GM19372 (cell line): ENCODE results near the gene MYH2.

Experiments
- ATAC-seq: cut with Tn5 transposase; IDR thresholded peaks from one replicate; pipeline ENCODE4 v1.9.1; 2021; ENCODE audit warnings: mild to moderate bottlenecking, low read depth, moderate library complexity; ENCODE audit not compliant: unreplicated experiment

Gene MYH2

GRCh38 chr17:10518271-10519037 lies 31.0 kb downstream of the MYH2 start, which contains the start of gene MYH1:
Gene MYH1 (minus strand): TSS chr17:10518542. CDS start chr17:10516642, 1,900 bp downstream.
- ATAC-seq, result no peak

DNA sequence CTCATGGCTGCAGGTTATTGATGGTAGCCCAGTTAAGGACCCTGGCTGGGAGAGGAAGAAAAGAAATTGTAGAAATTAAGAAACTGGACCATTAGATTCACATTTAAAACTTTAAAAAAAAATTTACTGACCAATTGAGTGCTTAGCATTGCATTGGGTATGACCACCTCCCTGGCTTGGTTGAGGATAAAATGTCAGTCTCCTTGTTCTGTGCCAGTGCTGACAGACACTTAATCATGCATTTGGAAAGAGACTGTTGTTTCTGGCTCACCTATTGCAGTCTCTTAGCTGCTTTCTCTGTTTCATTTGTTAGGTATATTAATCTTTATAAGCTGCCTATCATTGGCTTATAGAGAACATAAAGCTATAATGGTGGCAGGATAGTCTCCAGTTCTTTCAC lies 32.8 kb downstream of the MYH2 start:
- ATAC-seq, result no peak

DNA sequence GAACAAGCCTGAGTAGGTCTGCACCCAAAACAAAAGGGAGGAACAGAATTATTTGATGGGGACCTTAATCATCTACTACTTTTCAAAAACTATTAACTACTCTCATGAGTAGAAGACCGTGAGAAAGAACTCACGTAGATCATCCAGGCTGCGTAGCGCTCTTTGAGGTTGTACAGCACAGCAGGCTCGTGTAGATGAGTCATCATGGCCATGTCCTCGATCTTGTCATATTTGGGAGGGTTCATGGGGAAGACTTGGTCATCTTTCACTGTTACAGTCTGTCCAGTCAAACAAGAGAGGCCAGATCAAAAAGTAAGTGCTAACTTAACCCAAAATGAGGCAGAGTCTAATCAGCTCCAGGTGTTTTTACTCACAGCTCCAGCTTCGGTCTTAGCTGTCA lies 33.4 kb downstream of the MYH2 start:
- ATAC-seq, result no peak

DNA sequence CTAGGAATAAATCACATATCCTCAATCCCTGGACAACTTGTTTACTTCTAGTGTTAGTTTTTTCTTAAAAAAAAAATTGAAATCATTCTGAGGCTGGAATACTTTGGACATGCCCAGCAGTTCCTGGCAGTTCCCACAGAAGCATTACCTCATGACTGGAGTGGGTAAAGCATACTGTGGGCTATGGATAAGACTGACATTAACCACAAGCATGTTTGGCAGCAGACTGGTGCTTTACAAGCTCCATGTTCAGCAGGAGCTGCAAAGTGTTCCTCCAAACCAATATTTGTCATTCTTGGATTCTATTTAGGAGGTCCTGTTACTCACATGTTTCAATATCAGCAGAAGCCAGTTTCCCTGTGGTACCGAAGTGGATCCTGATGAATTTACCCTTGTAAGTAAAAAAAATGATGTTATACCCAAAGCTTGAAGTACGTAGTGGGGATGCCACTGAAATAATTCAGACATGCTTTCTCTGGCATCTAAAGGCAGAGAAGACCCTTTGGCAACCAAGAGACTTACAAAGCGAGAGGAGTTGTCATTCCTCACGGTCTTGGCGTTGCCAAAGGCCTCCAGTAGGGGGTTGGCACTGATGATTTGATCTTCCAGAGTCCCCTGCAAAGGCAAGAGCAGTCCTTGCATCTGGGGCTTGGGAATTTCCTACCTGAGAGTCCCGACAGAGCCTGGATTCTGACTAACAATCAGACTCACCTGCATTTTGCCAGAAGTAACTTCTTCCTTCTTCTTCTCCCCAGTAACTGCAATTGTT lies 36.0 kb downstream of the MYH2 start:
- no peak for ATAC-seq

- ATAC-seq, result no peak
Measured at GRCh38 chr17:10512856-10513255, 36.6 kb downstream of the MYH2 start.

GRCh38 chr17:10499950-10500349 lies 49.5 kb downstream of the MYH2 start:
- ATAC-seq, result no peak

DNA sequence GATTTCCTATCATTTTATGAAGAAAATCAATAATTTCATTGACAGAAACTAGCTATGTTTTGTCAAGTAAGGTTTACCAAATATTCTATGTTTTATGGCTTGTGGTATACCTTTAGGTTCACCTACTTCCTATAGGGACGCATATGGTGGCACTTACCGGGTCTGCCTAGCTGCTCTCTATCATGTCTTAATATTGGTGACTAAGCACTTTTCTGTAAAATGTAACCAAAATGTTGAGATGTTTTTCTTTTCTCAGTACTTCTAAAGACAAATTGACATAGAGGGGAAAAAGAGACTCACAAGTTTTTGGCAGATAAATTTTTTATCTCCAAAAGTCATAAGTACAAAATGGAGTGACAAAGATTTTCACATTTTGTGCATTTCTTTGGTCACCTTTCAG lies 57.5 kb downstream of the MYH2 start:
- ATAC-seq, result no peak

DNA sequence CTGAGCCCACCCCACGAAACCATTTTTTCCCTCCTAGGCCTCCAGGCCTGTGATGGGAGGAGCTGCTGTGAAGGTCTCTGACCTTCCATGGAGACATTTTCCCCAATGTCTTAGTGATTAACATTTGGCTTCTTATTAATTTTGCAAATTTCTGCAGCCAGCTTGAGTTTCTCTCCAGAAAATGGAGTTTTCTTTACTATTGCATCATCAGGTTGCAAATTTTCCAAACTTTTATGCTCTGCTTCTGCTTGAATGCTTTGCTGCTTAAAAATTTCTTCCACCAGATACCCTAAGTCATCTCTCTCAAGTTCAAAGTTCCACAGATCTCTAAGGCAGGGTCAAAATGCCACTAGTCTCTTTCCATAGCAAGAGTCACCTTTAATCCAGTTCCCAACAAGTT lies 67.2 kb downstream of the MYH2 start:
- no peak for ATAC-seq

DNA sequence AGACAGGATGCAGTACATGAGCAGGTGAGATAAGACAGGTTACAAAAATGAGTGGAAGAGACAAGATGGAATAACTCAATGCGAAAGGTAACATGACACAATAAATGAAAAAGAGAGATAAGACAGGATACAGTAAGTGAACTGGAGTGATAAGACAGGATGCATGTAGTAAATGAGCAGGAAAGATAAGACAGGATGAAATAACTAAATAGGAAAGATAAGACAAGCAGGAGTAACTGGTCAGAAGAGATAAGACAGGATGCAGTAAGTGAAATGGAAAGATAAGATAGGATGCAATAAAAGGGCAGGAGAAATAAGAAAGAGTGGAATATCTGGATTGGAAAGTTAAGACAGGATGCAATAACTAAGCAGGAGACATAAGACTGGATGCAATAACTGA lies 71.8 kb downstream of the MYH2 start:
- no peak for ATAC-seq

- ATAC-seq, result no peak
Measured at GRCh38 chr17:10474536-10474935, 74.9 kb downstream of the MYH2 start.

DNA sequence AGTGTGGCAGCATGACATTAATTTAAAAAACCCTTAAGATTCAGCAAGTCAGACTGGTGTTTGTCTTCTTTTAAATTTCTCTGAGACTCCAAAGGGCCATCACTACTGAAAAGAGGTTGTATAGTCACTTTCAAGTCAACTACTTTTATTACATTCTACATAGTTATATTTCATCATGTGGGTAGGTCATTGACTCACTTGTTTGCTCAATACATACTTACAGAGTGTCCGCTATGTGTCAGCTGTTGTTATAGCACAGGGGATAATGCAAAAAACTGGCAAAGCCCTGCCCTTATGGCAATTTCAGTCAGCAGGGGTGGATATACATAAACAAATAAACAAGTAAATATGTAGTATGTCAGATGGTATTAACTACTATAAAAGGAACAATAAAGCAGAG lies 77.6 kb downstream of the MYH2 start:
- no peak for ATAC-seq
